HepG2 (cell line): Measurements from ENCODE around the gene RIPK1. TPM values are rescaled to one million over a fixed set of nuclear protein-coding genes. Genes with fewer than 3 reads are reported as not detected.

ENCODE experiments used
- AFF4 ChIP-seq: sonication (generic); formaldehyde crosslinking; IDR thresholded peaks from 2 replicates; pipeline ENCODE4 v1.4.0; 2020; ENCODE audit warnings: missing genetic modification reagents
- AGO1 ChIP-seq: fragments of 200-400 bp; formaldehyde crosslinking; IDR thresholded peaks from 2 replicates; pipeline ENCODE4 v1.6.1; 2017; ENCODE audit warnings: mild to moderate bottlenecking, low read depth, low read length, moderate library complexity; ENCODE audit not compliant: poor library complexity, severe bottlenecking
- CENPBD1 ChIP-seq: sonication (generic); formaldehyde crosslinking; IDR thresholded peaks from 2 replicates; pipeline ENCODE4 v1.8.0; 2022; ENCODE audit warnings: missing genetic modification reagents, low read depth, mild to moderate bottlenecking, borderline replicate concordance
- ESRRA ChIP-seq: sonication (generic); formaldehyde crosslinking; IDR thresholded peaks from 2 replicates; pipeline ENCODE4 v1.5.1; 2020; ENCODE audit warnings: mild to moderate bottlenecking, low read depth, missing genetic modification reagents
- KMT2A ChIP-seq: sonication (generic); formaldehyde crosslinking; IDR thresholded peaks from 2 replicates; pipeline ENCODE4 v1.4.0; 2020; ENCODE audit warnings: missing genetic modification reagents
- MAZ ChIP-seq, 2 experiments: sonication (generic) in 1 of 2; formaldehyde crosslinking in 1 of 2; IDR thresholded peaks; 2 replicates each; pipeline versions ENCODE4 v1.5.0 to v1.6.1; 2012 to 2020; ENCODE audit warnings: low read depth in 2 of 2, mild to moderate bottlenecking in 2 of 2, borderline replicate concordance in 1 of 2, improper control_type of control experiment in 1 of 2, low read length in 1 of 2, missing genetic modification reagents in 1 of 2, moderate library complexity in 1 of 2
- MIER2 ChIP-seq: IDR thresholded peaks from 2 replicates; pipeline ENCODE4 v1.6.1; 2016; ENCODE audit warnings: missing biosample characterization, missing genetic modification reagents
- MLLT10 ChIP-seq: sonication (generic); formaldehyde crosslinking; IDR thresholded peaks from 2 replicates; pipeline ENCODE4 v1.4.0; 2020; ENCODE audit warnings: missing genetic modification reagents
- MYC ChIP-seq: sonication (generic); formaldehyde crosslinking; IDR thresholded peaks from 2 replicates; pipeline ENCODE4 v1.9.0; 2021; ENCODE audit warnings: missing genetic modification reagents, borderline replicate concordance
- NR2F2 ChIP-seq: IDR thresholded peaks from 2 replicates; pipeline ENCODE4 v1.6.1; 2012; ENCODE audit warnings: low read depth, inconsistent platforms, borderline replicate concordance
- PBX2 ChIP-seq: IDR thresholded peaks from 2 replicates; pipeline ENCODE4 v1.6.1; 2016; ENCODE audit warnings: control low read depth
- RAD21 ChIP-seq: fragments of 450-650 bp; formaldehyde crosslinking; IDR thresholded peaks from 2 replicates; pipeline ENCODE4 v1.5.0; 2020; ENCODE audit warnings: mild to moderate bottlenecking
- RBM22 ChIP-seq: fragments of 200-400 bp; formaldehyde crosslinking; optimal IDR thresholded peaks from 2 replicates; pipeline ENCODE3; 2017; ENCODE audit warnings: mild to moderate bottlenecking, low read length, moderate library complexity
- SP4 ChIP-seq: sonication (generic); formaldehyde crosslinking; IDR thresholded peaks from 2 replicates; pipeline ENCODE4 v1.8.1; 2023; ENCODE audit warnings: mild to moderate bottlenecking, missing genetic modification reagents
- TCF12 ChIP-seq, 2 experiments: fragments of 450-650 bp in 1 of 2; sonication (generic) in 1 of 2; formaldehyde crosslinking in 1 of 2; IDR thresholded peaks; 2 replicates each; pipeline versions ENCODE4 v1.6.1 to v1.8.0; 2017 to 2022; ENCODE audit warnings: antibody characterized with exemption in 1 of 2, mild to moderate bottlenecking in 1 of 2, missing genetic modification reagents in 1 of 2, moderate library complexity in 1 of 2
- ZBTB44 ChIP-seq: sonication (generic); formaldehyde crosslinking; IDR thresholded peaks from 2 replicates; pipeline ENCODE4 v1.4.0; 2020; ENCODE audit warnings: missing genetic modification reagents
- ZNF12 ChIP-seq: sonication (generic); formaldehyde crosslinking; IDR thresholded peaks from 2 replicates; pipeline ENCODE4 v1.5.0; 2020; ENCODE audit warnings: missing genetic modification reagents
- ZNF629 ChIP-seq: sonication (generic); formaldehyde crosslinking; conservative IDR thresholded peaks from 2 replicates; pipeline ENCODE4 v1.5.0; 2020; ENCODE audit warnings: missing genetic modification reagents
- ZNF644 ChIP-seq: IDR thresholded peaks from 2 replicates; pipeline ENCODE4 v1.6.1; 2016; ENCODE audit warnings: low read depth
- ZNF703 ChIP-seq: sonication (generic); formaldehyde crosslinking; IDR thresholded peaks from 2 replicates; pipeline ENCODE4 v1.5.1; 2020; ENCODE audit warnings: missing genetic modification reagents, mild to moderate bottlenecking, moderate library complexity, borderline replicate concordance
- ZNF776 ChIP-seq: sonication (generic); formaldehyde crosslinking; IDR thresholded peaks from 2 replicates; pipeline ENCODE4 v1.4.0; 2020; ENCODE audit warnings: mild to moderate bottlenecking, missing genetic modification reagents
- ZNF784 ChIP-seq: sonication (generic); formaldehyde crosslinking; IDR thresholded peaks from 2 replicates; pipeline ENCODE4 v1.5.1; 2020; ENCODE audit warnings: missing genetic modification reagents, mild to moderate bottlenecking, borderline replicate concordance
- polyA plus RNA-seq, 8 experiments: library from polyadenylated mRNA; depleted of rRNA in 3 of 8; stranded (reverse) in 7 of 8; unstranded in 1 of 8; fragments of >200 nt; fragmentation: Illumina TruSeq in 4 of 8; extraction: Trizol in 4 of 8; gene quantifications; 2 replicates each; pipeline versions ENCODE4 v1.2.1 to v1.2.3, GENCODE V29; 2011 to 2016; ENCODE audit warnings: low read depth in 4 of 8, missing spikeins in 1 of 8, mixed read lengths in 1 of 8; ENCODE audit not compliant: insufficient read depth in 1 of 8
- total RNA-seq, 5 experiments: library from RNA; depleted of rRNA; stranded (reverse); fragments of >200 nt; fragmentation: Illumina TruSeq; extraction: Trizol; gene quantifications; 2 replicates each; pipeline ENCODE4 v1.2.3, GENCODE V29; 2016; ENCODE audit warnings: low read depth in 1 of 5

RIPK1 gene
- total and polyA plus RNA-seq, 2 of the 13 experiments (the other 11 are each of a cell fraction or from before 2014, with no cell fraction given) = 9.0 to 10.3 TPM

- no peak for TF ChIP-seq ZNF703 (CRISPR knock-in tag)
- 0 out of 2 replicates have a peak, but pooled peaks have one; percentile 1 for TF ChIP-seq MAZ (IDR thresholded peaks at IDR 0.05; ENCODE audit: borderline replicate concordance, low read depth, low read length)
- TF ChIP-seq MAZ (CRISPR knock-in tag; IDR thresholded peaks at IDR 0.05; ENCODE audit: low read depth) = no peak
- no peak for TF ChIP-seq ZNF644 (CRISPR knock-in tag)
- peak; percentile 13; the same call in 1 of the 2 replicates for TF ChIP-seq ESRRA
- TF ChIP-seq MYC (CRISPR knock-in tag) = no peak; the same call in 1 of the 2 replicates
- TF ChIP-seq MLLT10 (CRISPR knock-in tag) = no peak
- 0 out of 2 replicates have a peak, but pooled peaks have one; percentile 58 for TF ChIP-seq ZNF784
- TF ChIP-seq KMT2A = no peak
- TF ChIP-seq RAD21 (CRISPR knock-in tag) = no peak
- no peak for TF ChIP-seq ZBTB44 (CRISPR knock-in tag)
- TF ChIP-seq PBX2 (CRISPR knock-in tag) = no peak
- 0 out of 2 replicates have a peak, but pooled peaks have one; percentile 42 for TF ChIP-seq MIER2 (CRISPR knock-in tag)
- TF ChIP-seq ZNF776 = no peak
- no peak for TF ChIP-seq AFF4
- no peak for TF ChIP-seq AGO1
- no peak for TF ChIP-seq ZNF629 (CRISPR knock-in tag)
- no peak for TF ChIP-seq RBM22
- TF ChIP-seq TCF12 (IDR thresholded peaks at IDR 0.05) = no peak
- TF ChIP-seq TCF12 (CRISPR knock-in tag; IDR thresholded peaks at IDR 0.05) = no peak
- no peak for TF ChIP-seq NR2F2
- no peak for TF ChIP-seq ZNF12 (CRISPR knock-in tag)
- TF ChIP-seq CENPBD1 (CRISPR knock-in tag) = no peak
- no peak for TF ChIP-seq SP4
Observed at GRCh38 chr6:3053231-3053508, 15.1 kb upstream of the RIPK1 start (continued).
